HepG2 (cell line): ENCODE results near the gene TASOR2. TPM values are rescaled to one million over a fixed set of nuclear protein-coding genes. Genes with fewer than 3 reads are reported as not detected.

Source experiments
- BORCS8-MEF2B ChIP-seq: sonication (generic); formaldehyde crosslinking; IDR thresholded peaks from 2 replicates; pipeline ENCODE4 v1.8.0; 2022; ENCODE audit warnings: mild to moderate bottlenecking, missing genetic modification reagents
- CEBPG ChIP-seq: IDR thresholded peaks from 2 replicates; pipeline ENCODE4 v1.6.1; 2016
- FOXK2 ChIP-seq: fragments of 450-650 bp; IDR thresholded peaks from 2 replicates; pipeline ENCODE4 v1.6.1; 2016
- HBP1 ChIP-seq: IDR thresholded peaks from 2 replicates; pipeline ENCODE4 v1.6.1; 2016; ENCODE audit warnings: low read depth, control low read depth
- HMG20B ChIP-seq: conservative IDR thresholded peaks from 2 replicates; pipeline ENCODE4 v1.6.1; 2016; ENCODE audit warnings: missing genetic modification reagents, missing compliant biosample characterization
- HOXA3 ChIP-seq: sonication (generic); formaldehyde crosslinking; IDR thresholded peaks from 2 replicates; pipeline ENCODE4 v1.5.0; 2020; ENCODE audit warnings: missing genetic modification reagents
- ISX ChIP-seq: sonication (generic); formaldehyde crosslinking; conservative IDR thresholded peaks from 2 replicates; pipeline ENCODE4 v1.5.0; 2020; ENCODE audit warnings: missing genetic modification reagents
- MXD4 ChIP-seq: IDR thresholded peaks from 2 replicates; pipeline ENCODE4 v1.6.1; 2016; ENCODE audit warnings: mild to moderate bottlenecking, missing biosample characterization, missing genetic modification reagents
- MYC ChIP-seq: sonication (generic); formaldehyde crosslinking; IDR thresholded peaks from 2 replicates; pipeline ENCODE4 v1.9.0; 2021; ENCODE audit warnings: missing genetic modification reagents, borderline replicate concordance
- NR2F1 ChIP-seq, 2 experiments: fragments of 450-650 bp in 1 of 2; formaldehyde crosslinking in 1 of 2; IDR thresholded peaks; 2 replicates each; pipeline versions ENCODE4 v1.5.0 to v1.6.1; 2016 to 2020; ENCODE audit warnings: mild to moderate bottlenecking in 1 of 2, missing compliant biosample characterization in 1 of 2, missing genetic modification reagents in 1 of 2, moderate library complexity in 1 of 2
- NR2F2 ChIP-seq: IDR thresholded peaks from 2 replicates; pipeline ENCODE4 v1.6.1; 2012; ENCODE audit warnings: low read depth, inconsistent platforms, borderline replicate concordance
- ONECUT2 ChIP-seq: sonication (generic); formaldehyde crosslinking; IDR thresholded peaks from 2 replicates; pipeline ENCODE4 v1.4.0; 2020; ENCODE audit warnings: missing genetic modification reagents
- PTBP1 ChIP-seq: fragments of 200-400 bp; formaldehyde crosslinking; IDR thresholded peaks from 2 replicates; pipeline ENCODE4 v1.6.1; 2018; ENCODE audit warnings: low read length, low read depth; ENCODE audit not compliant: poor library complexity, severe bottlenecking
- RARG ChIP-seq: sonication (generic); formaldehyde crosslinking; IDR thresholded peaks from 2 replicates; pipeline ENCODE4 v1.4.0; 2020; ENCODE audit warnings: low read depth, mild to moderate bottlenecking, missing genetic modification reagents
- RBM22 ChIP-seq: fragments of 200-400 bp; formaldehyde crosslinking; optimal IDR thresholded peaks from 2 replicates; pipeline ENCODE3; 2017; ENCODE audit warnings: mild to moderate bottlenecking, low read length, moderate library complexity
- RFX1 ChIP-seq: fragments of 450-650 bp; IDR thresholded peaks from 2 replicates; pipeline ENCODE4 v1.6.1; 2017
- SMARCE1 ChIP-seq: fragments of 450-650 bp; IDR thresholded peaks from 2 replicates; pipeline ENCODE4 v1.6.1; 2017; ENCODE audit warnings: borderline replicate concordance
- SNAPC5 ChIP-seq: sonication (generic); formaldehyde crosslinking; IDR thresholded peaks from 2 replicates; pipeline ENCODE4 v1.8.1; 2023; ENCODE audit warnings: mild to moderate bottlenecking, missing genetic modification reagents, borderline replicate concordance
- SOX13 ChIP-seq, 3 experiments: fragments of 450-650 bp in 1 of 3; sonication (generic) in 1 of 3; formaldehyde crosslinking in 1 of 3; IDR thresholded peaks in 2 of 3; conservative IDR thresholded peaks in 1 of 3; 2 replicates each; pipeline versions ENCODE4 v1.5.0 to v1.6.1; 2016 to 2020; ENCODE audit warnings: antibody characterized with exemption in 1 of 3, mild to moderate bottlenecking in 1 of 3, missing compliant biosample characterization in 1 of 3, missing genetic modification reagents in 1 of 3, moderate library complexity in 1 of 3
- TCF7L2 ChIP-seq: IDR thresholded peaks from 2 replicates; pipeline ENCODE4 v1.6.1; 2011; ENCODE audit warnings: mild to moderate bottlenecking, low read depth, low read length, moderate library complexity
- TP53 ChIP-seq: sonication (generic); formaldehyde crosslinking; conservative IDR thresholded peaks from 2 replicates; pipeline ENCODE4 v1.4.0; 2020; ENCODE audit warnings: missing genetic modification reagents
- ZBTB38 ChIP-seq: sonication (generic); formaldehyde crosslinking; IDR thresholded peaks from 2 replicates; pipeline ENCODE4 v1.5.1; 2020; ENCODE audit warnings: mild to moderate bottlenecking, missing genetic modification reagents
- ZFP91 ChIP-seq: sonication (generic); formaldehyde crosslinking; IDR thresholded peaks from 2 replicates; pipeline ENCODE4 v1.9.0; 2022; ENCODE audit warnings: missing genetic modification reagents, mild to moderate bottlenecking, borderline replicate concordance
- ZMYM2 ChIP-seq: sonication (generic); formaldehyde crosslinking; IDR thresholded peaks from 2 replicates; pipeline ENCODE4 v1.8.0; 2022; ENCODE audit warnings: mild to moderate bottlenecking, missing genetic modification reagents
- ZNF121 ChIP-seq: sonication (generic); formaldehyde crosslinking; IDR thresholded peaks from 2 replicates; pipeline ENCODE4 v1.5.0; 2020; ENCODE audit warnings: mild to moderate bottlenecking, missing genetic modification reagents
- ZNF232 ChIP-seq: sonication (generic); formaldehyde crosslinking; IDR thresholded peaks from 2 replicates; pipeline ENCODE4 v1.4.0; 2020; ENCODE audit warnings: missing genetic modification reagents, borderline replicate concordance
- ZNF430 ChIP-seq: sonication (generic); formaldehyde crosslinking; IDR thresholded peaks from 2 replicates; pipeline ENCODE4 v1.9.0; 2021; ENCODE audit warnings: mild to moderate bottlenecking, missing genetic modification reagents
- ZNF484 ChIP-seq: sonication (generic); formaldehyde crosslinking; IDR thresholded peaks from 2 replicates; pipeline ENCODE4 v1.5.1; 2020; ENCODE audit warnings: mild to moderate bottlenecking, low read depth, missing genetic modification reagents, borderline replicate concordance
- polyA plus RNA-seq, 8 experiments: library from polyadenylated mRNA; depleted of rRNA in 3 of 8; stranded (reverse) in 7 of 8; unstranded in 1 of 8; fragments of >200 nt; fragmentation: Illumina TruSeq in 4 of 8; extraction: Trizol in 4 of 8; gene quantifications; 2 replicates each; pipeline versions ENCODE4 v1.2.1 to v1.2.3, GENCODE V29; 2011 to 2016; ENCODE audit warnings: low read depth in 4 of 8, missing spikeins in 1 of 8, mixed read lengths in 1 of 8; ENCODE audit not compliant: insufficient read depth in 1 of 8
- total RNA-seq, 5 experiments: library from RNA; depleted of rRNA; stranded (reverse); fragments of >200 nt; fragmentation: Illumina TruSeq; extraction: Trizol; gene quantifications; 2 replicates each; pipeline ENCODE4 v1.2.3, GENCODE V29; 2016; ENCODE audit warnings: low read depth in 1 of 5

The TASOR2 gene
- total and polyA plus RNA-seq, 2 of the 13 experiments (the other 11 are each of a cell fraction or from before 2014, with no cell fraction given) = 24.2 to 55.3 TPM

- TF ChIP-seq HMG20B (0 out of 2 replicates have a peak, but pooled peaks have one; percentile 38), NR2F1 (CRISPR knock-in tag; IDR thresholded peaks at IDR 0.05) (no peak; a peak in 3 of 4 replicates), SNAPC5 (CRISPR knock-in tag) (no peak), HOXA3 (CRISPR knock-in tag) (peak; percentile 92), ISX (CRISPR knock-in tag) (no peak), TP53 (CRISPR knock-in tag) (0 out of 2 replicates have a peak, but pooled peaks have one; percentile 46), RFX1 (no peak), TCF7L2 (no peak), MYC (CRISPR knock-in tag) (peak; percentile 99), PTBP1 (no peak), RBM22 (peak; percentile 63), ZNF484 (CRISPR knock-in tag) (no peak), SMARCE1 (no peak), ZNF121 (CRISPR knock-in tag) (no peak), ZFP91 (peak; percentile 89; the same call in 1 of the 2 replicates), BORCS8-MEF2B (CRISPR knock-in tag) (peak; percentile 66; the same call in 1 of the 2 replicates), FOXK2 (peak; percentile 35; the same call in 1 of the 2 replicates), CEBPG (CRISPR knock-in tag) (peak; percentile 76), ONECUT2 (CRISPR knock-in tag) (no peak), RARG (no peak), NR2F2 (no peak), HBP1 (0 out of 2 replicates have a peak, but pooled peaks have one; percentile 24), MXD4 (peak; percentile 90), ZBTB38 (peak; percentile 95), ZNF232 (CRISPR knock-in tag) (0 out of 2 replicates have a peak, but pooled peaks have one; percentile 33), ZNF430 (peak; percentile 71; the same call in 1 of the 2 replicates), SOX13 (IDR thresholded peaks at IDR 0.05) (0 out of 2 replicates have a peak, but pooled peaks have one; percentile 42), SOX13 (CRISPR knock-in tag; conservative IDR thresholded peaks at IDR 0.05 in 1 of 2, IDR thresholded peaks at IDR 0.05 in 1 of 2) (peak in 1 of 2 experiments; percentile 70; a peak in 2 of 4 replicates), ZMYM2 (CRISPR knock-in tag) (0 out of 2 replicates have a peak, but pooled peaks have one; percentile 14)
These were observed 8.1 kb downstream of the TASOR2 start (continued) for GRCh38 chr10:5692461-5693358.
